IMR-90 (cell line): ENCODE data around the gene FRMD4B. TPM values are rescaled to one million over a fixed set of nuclear protein-coding genes. Genes with fewer than 3 reads are reported as not detected.

Experiments
- ATAC-seq: fragments of 200-7000 bp; cut with Tn5 transposase; 2 replicates; pipeline ENCODE4 v1.9.1; 2020; ENCODE audit warnings: low read depth, mild to moderate bottlenecking, moderate library complexity
- BruUV-seq: library from RNA; stranded (reverse); fragments of 400-500 nt; replicated peaks from 2 replicates; lab custom pipeline; 2021; lab: Mats Ljungman, UMichigan
- CTCF ChIA-PET: fragments of 300-600 bp; formaldehyde crosslinking; extraction: SDS; loops from one replicate; lab custom pipeline; 2021; ENCODE audit warnings: antibody characterized with exemption; lab: Yijun Ruan, JAX
- POLR2A ChIA-PET: fragments of 300-600 bp; sonication (Branson Sonifier 250); formaldehyde crosslinking; loops from one replicate; lab custom pipeline; 2022; ENCODE audit warnings: antibody characterized with exemption; ENCODE audit not compliant: unreplicated experiment; lab: Charles Lee
- DNase-seq: peaks from one replicate; pipeline ENCODE4 v3.0.0; 2013
- H2AFZ ChIP-seq: replicated peaks from 2 replicates; pipeline ENCODE3; 2013; ENCODE audit warnings: low read length, mild to moderate bottlenecking; ENCODE audit not compliant: poor library complexity
- H2AK5ac ChIP-seq: 2 replicates; pipeline ENCODE4 v1.6.1; 2013; ENCODE audit warnings: low read depth, low read length, inconsistent platforms
- H2AK9ac ChIP-seq: replicated peaks from 2 replicates; pipeline ENCODE3; 2013; ENCODE audit warnings: mild to moderate bottlenecking, low read depth, low read length, moderate library complexity; ENCODE audit not compliant: poor library complexity
- H2BK120ac ChIP-seq: 2 replicates; pipeline ENCODE4 v1.6.1; 2013; ENCODE audit warnings: low read depth, low read length, inconsistent platforms
- H2BK15ac ChIP-seq: 3 replicates; pipeline ENCODE4 v1.6.1; 2013; ENCODE audit warnings: low read depth, low read length, inconsistent platforms
- H2BK20ac ChIP-seq: 2 replicates; pipeline ENCODE4 v1.6.1; 2013; ENCODE audit warnings: low read depth, mild to moderate bottlenecking, inconsistent platforms, low read length, moderate library complexity
- H2BK5ac ChIP-seq: 2 replicates; pipeline ENCODE4 v1.6.1; 2013; ENCODE audit warnings: mild to moderate bottlenecking, low read depth, low read length, inconsistent platforms; ENCODE audit not compliant: poor library complexity, severe bottlenecking
- H3K14ac ChIP-seq: replicated peaks from 2 replicates; pipeline ENCODE4 v1.6.1; 2013; ENCODE audit warnings: low read depth, low read length, inconsistent platforms
- H3K18ac ChIP-seq: 2 replicates; pipeline ENCODE4 v1.6.1; 2013; ENCODE audit warnings: low read depth, low read length, control low read depth
- H3K23ac ChIP-seq: 2 replicates; pipeline ENCODE4 v1.6.1; 2013; ENCODE audit warnings: low read depth, low read length, inconsistent platforms
- H3K27ac ChIP-seq: 2 replicates; pipeline ENCODE4 v1.5.1; 2013; ENCODE audit warnings: mild to moderate bottlenecking, control low read depth, low read length; ENCODE audit not compliant: insufficient read depth
- H3K27me3 ChIP-seq: 2 replicates; pipeline ENCODE4 v1.6.1; 2013; ENCODE audit warnings: low read length; ENCODE audit not compliant: control insufficient read depth, insufficient read depth
- H3K36me3 ChIP-seq: 2 replicates; pipeline ENCODE4 v1.6.1; 2013; ENCODE audit warnings: low read length, mixed read lengths; ENCODE audit not compliant: control insufficient read depth, insufficient read depth
- H3K4ac ChIP-seq: 2 replicates; pipeline ENCODE4 v1.6.1; 2013; ENCODE audit warnings: low read depth, low read length, inconsistent platforms
- H3K4me1 ChIP-seq: 2 replicates; pipeline ENCODE4 v1.6.1; 2013; ENCODE audit warnings: low read length, mixed read lengths; ENCODE audit not compliant: control insufficient read depth, insufficient read depth
- H3K4me2 ChIP-seq: 2 replicates; pipeline ENCODE4 v1.6.1; 2013; ENCODE audit warnings: low read depth, mild to moderate bottlenecking, control low read depth, low read length, moderate library complexity
- H3K4me3 ChIP-seq: 2 replicates; pipeline ENCODE4 v1.5.1; 2013; ENCODE audit warnings: low read depth, mild to moderate bottlenecking, control low read depth, low read length, moderate library complexity; ENCODE audit not compliant: insufficient read depth
- H3K56ac ChIP-seq: 2 replicates; pipeline ENCODE4 v1.6.1; 2013; ENCODE audit warnings: low read length, inconsistent platforms; ENCODE audit not compliant: insufficient read depth; ENCODE audit errors: extremely low read depth
- H3K79me1 ChIP-seq, 2 experiments: 2 replicates each; pipeline ENCODE4 v1.6.1; 2013; ENCODE audit warnings: low read length in 2 of 2, inconsistent platforms in 1 of 2, low read depth in 1 of 2
- H3K9ac ChIP-seq: 2 replicates; pipeline ENCODE4 v1.6.1; 2013; ENCODE audit warnings: low read depth, low read length, control low read depth
- H3K9me1 ChIP-seq: 2 replicates; pipeline ENCODE4 v1.6.1; 2013; ENCODE audit warnings: low read length, inconsistent platforms; ENCODE audit not compliant: insufficient read depth
- H3K9me3 ChIP-seq: 2 replicates; pipeline ENCODE4 v1.6.1; 2013; ENCODE audit warnings: low read length; ENCODE audit not compliant: control insufficient read depth, insufficient read depth
- H4K20me1 ChIP-seq: 2 replicates; pipeline ENCODE4 v1.6.1; 2013; ENCODE audit warnings: low read length, inconsistent platforms; ENCODE audit not compliant: insufficient read depth
- H4K5ac ChIP-seq: 2 replicates; pipeline ENCODE4 v1.6.1; 2013; ENCODE audit warnings: mild to moderate bottlenecking, low read depth, low read length, control low read depth
- H4K8ac ChIP-seq, 2 experiments: 2 replicates each; pipeline ENCODE4 v1.6.1; 2013; ENCODE audit warnings: low read depth in 2 of 2, low read length in 2 of 2, control low read depth in 1 of 2, inconsistent platforms in 1 of 2
- H4K91ac ChIP-seq: 2 replicates; pipeline ENCODE4 v1.6.1; 2013; ENCODE audit warnings: low read depth, low read length, inconsistent platforms; ENCODE audit not compliant: insufficient read depth
- FOS ChIP-seq: fragments of 150-350 bp; IDR thresholded peaks from 2 replicates; pipeline ENCODE4 v1.6.1; 2016; ENCODE audit warnings: low read depth, low read length
- MAFK ChIP-seq: IDR thresholded peaks from 2 replicates; pipeline ENCODE4 v1.6.1; 2012; ENCODE audit warnings: low read depth, low read length, improper control_type of control experiment
- SMC3 ChIP-seq: fragments of 150-350 bp; IDR thresholded peaks from 2 replicates; pipeline ENCODE4 v1.6.1; 2016; ENCODE audit warnings: low read depth, mild to moderate bottlenecking, antibody characterized with exemption, low read length, moderate library complexity
- WGBS, 2 experiments: methylation state at CpG; one replicate each; pipeline versions ENCODE4 v1.1.5 to v1.1.7; 2013; ENCODE audit warnings: missing lambda C conversion rate in 2 of 2; ENCODE audit not compliant: insufficient read length in 1 of 2; ENCODE audit errors: extremely low coverage in 2 of 2; 5-methylcytosine and 5-hydroxymethylcytosine counted together
- dilution Hi-C: fragments of 300-500 bp; cut with HindIII; formaldehyde crosslinking; loops from one replicate; pipeline ENCODE4 v1.14.3; 2018; ENCODE audit warnings: low sequenced_read_pairs; ENCODE audit not compliant: unreplicated experiment
- in situ Hi-C: fragments of 300-500 bp; cut with MboI; formaldehyde crosslinking; loops from 3 replicates; pipeline ENCODE4 v1.14.3; 2019; ENCODE audit warnings: low sequenced_read_pairs, inconsistent platforms, mixed read lengths
- intact Hi-C: fragments of 100-400 bp; cut with micrococcal nuclease; formaldehyde crosslinking; loops from 2 replicates; pipeline ENCODE4 v1.10.0; 2022
- polyA plus RNA-seq, 3 experiments: library from polyadenylated mRNA; depleted of rRNA; stranded (reverse); fragments of >200 nt; gene quantifications; 2 replicates each; pipeline ENCODE4 v1.2.3, GENCODE V29; 2012; ENCODE audit warnings: low replicate concordance in 1 of 3
- total RNA-seq: library from RNA; depleted of rRNA; stranded (reverse); fragments of >200 nt; gene quantifications from 2 replicates; pipeline ENCODE4 v1.2.3, GENCODE V29; 2012

The FRMD4B gene
- total and polyA plus RNA-seq, 2 of the 4 experiments (the other 2 are of a cell fraction): 0.14 to 0.36 TPM

DNA sequence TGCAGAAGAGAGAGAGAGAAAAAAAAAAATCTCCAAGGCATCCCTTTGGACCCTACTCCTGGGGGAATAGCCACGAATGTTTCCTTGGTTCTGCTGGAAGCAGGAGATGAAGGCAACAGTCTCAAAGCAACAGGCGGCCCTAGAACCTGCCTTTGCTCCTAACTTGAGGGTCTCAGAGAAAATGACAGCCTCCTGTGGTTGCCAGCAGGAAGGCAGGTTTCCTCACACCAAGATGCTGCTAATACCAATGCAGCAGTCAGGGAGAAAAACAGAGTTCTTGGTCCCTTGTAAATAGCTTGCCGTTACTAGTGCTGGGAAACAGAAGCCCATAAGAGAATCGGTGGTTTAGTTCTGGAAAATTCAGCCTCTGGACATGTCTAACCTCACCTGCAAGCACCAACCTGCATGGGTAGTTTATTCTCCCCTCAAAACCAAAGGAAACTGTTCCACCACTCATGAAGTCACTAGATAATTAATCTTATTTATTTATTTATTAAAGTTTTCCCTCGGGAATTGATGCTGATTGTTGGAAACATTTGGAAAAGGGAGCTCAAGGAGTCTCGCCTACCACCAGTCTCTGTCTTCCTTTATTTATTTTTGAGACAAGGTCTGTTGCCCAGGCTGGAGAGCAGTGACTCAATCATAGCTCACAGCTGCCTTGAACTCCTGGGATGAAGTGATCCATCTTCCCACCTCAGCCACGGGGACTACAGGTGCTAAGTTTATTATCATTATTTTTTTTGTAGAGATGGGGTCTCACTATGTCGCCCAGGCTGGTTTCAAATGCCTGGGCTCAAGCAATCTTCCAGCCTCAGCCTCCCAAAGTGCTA lies 883 bp upstream of the FRMD4B start (continued):
- TF ChIP-seq MAFK: no peak

DNA sequence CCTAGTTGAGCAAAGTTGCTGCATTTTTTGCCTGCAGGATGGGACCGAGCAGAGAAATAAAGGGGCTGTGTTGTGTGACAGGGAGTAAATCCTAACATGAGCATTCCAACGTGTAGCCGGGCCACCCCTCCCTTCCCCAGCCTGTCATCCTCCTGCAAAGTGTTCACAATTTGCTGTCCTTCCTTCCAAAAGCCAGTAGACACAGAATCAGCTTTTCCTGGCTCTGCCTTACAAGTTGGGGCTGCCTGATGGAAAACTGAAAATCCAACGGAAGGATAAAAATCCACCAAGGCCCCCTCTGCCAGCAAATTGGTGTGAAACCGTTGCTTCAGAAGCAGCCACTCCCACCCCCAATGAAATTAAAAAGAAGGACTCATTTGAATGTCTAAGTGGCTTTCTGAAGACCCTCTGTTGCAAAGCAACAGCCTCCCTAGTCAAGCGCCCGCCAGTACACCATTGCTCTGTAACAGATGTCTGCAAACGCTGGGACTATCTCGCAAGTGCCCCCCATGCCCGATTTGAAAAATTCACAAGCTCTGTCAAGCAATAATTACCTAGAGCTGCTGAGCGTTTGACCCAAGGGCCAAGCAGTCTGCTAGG lies 665 bp downstream of the FRMD4B start:
- H3K18ac ChIP-seq: no peak overlapping the region
- no peak overlapping the region for H3K4me2 ChIP-seq
- no peak overlapping the region for H2BK5ac ChIP-seq
- in situ Hi-C loops: no loop called here
- no peak overlapping the region for H2BK20ac ChIP-seq
- H2BK15ac ChIP-seq: no peak overlapping the region
- H3K4me1 ChIP-seq: no peaks in the 10 kb centered on the region
- ChIA-PET CTCF (no interaction called here), POLR2A (no interaction called here)
- no peak overlapping the region for H2AK9ac ChIP-seq
- no peaks in the 10 kb centered on the region for H3K9me3 ChIP-seq
- H3K4me3 ChIP-seq: no peak overlapping the region
- no peak overlapping the region for H2BK120ac ChIP-seq
- H4K20me1 ChIP-seq: no peaks in the 10 kb centered on the region
- DNase-seq (no peak), ATAC-seq (no peak)
- H3K36me3 ChIP-seq: no peaks in the 10 kb centered on the region
- no peak overlapping the region for H3K14ac ChIP-seq
- H3K9ac ChIP-seq: no peak overlapping the region
- WGBS, 2 experiments: 56% methylated on average over 4 of the region's 11 CpGs; no CpG with 5 or more reads in 1 of the 2 experiments
- peaks cover 22% of the 10 kb centered on the region for H3K27me3 ChIP-seq
- no peak overlapping the region for H2AK5ac ChIP-seq
- no peak overlapping the region for H2AFZ ChIP-seq
- dilution Hi-C loops: no loop called here
- H3K23ac ChIP-seq: no peak overlapping the region
- no peak overlapping the region for H4K5ac ChIP-seq
- H3K56ac ChIP-seq: no peak overlapping the region
- no peak overlapping the region for H3K4ac ChIP-seq
- no peaks in the 10 kb centered on the region for H3K9me1 ChIP-seq
- no peaks in the 10 kb centered on the region for H3K79me1 ChIP-seq
- intact Hi-C loops: no loop called here
- H4K91ac ChIP-seq: no peak overlapping the region
- H4K8ac ChIP-seq: no peak overlapping the region
- no peak overlapping the region for H3K27ac ChIP-seq
- TF ChIP-seq FOS: no peak
- TF ChIP-seq SMC3: no peak
- BruUV-seq: no TSS peak
